A673 (cell line): ENCODE results near the gene PDE4B.

Source experiments
- EZH2 ChIP-seq: fragments of 200-600 bp; sonication (generic); IDR thresholded peaks from 2 replicates; pipeline ENCODE4 v1.6.1; 2017; ENCODE audit warnings: borderline replicate concordance, low read depth, mild to moderate bottlenecking, mixed read lengths, antibody characterized with exemption, low read length; ENCODE audit not compliant: poor library complexity, severe bottlenecking
- TF ChIP-seq, protein P1 (sequence below): fragments of 300-800, 200-600 bp; sonication (generic); conservative IDR thresholded peaks from 2 replicates; pipeline ENCODE4 v1.5.1; 2017; ENCODE audit warnings: low read depth, mild to moderate bottlenecking, antibody characterized with exemption, low read length, moderate library complexity, mixed read lengths

DNA sequence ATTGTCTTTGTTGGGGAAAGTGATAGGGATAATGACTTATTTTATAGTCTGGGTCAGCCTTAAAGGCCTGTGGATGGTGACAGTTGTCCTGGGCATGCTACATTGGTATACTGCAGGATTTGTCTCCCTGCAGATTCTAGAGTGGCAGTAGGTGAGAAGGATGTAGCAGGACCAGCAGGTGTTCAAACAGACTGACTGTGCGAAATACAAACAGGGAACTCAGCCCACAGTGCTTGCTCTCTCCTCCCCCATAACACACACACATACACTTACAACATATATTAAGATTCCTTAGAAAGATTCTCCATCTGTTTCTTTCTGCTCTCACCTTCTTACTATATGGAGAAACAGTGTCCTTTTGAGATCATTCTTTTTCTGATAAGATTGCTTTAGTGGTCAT lies 6.9 kb downstream of the PDE4B start:
- TF ChIP-seq, protein P1, sequence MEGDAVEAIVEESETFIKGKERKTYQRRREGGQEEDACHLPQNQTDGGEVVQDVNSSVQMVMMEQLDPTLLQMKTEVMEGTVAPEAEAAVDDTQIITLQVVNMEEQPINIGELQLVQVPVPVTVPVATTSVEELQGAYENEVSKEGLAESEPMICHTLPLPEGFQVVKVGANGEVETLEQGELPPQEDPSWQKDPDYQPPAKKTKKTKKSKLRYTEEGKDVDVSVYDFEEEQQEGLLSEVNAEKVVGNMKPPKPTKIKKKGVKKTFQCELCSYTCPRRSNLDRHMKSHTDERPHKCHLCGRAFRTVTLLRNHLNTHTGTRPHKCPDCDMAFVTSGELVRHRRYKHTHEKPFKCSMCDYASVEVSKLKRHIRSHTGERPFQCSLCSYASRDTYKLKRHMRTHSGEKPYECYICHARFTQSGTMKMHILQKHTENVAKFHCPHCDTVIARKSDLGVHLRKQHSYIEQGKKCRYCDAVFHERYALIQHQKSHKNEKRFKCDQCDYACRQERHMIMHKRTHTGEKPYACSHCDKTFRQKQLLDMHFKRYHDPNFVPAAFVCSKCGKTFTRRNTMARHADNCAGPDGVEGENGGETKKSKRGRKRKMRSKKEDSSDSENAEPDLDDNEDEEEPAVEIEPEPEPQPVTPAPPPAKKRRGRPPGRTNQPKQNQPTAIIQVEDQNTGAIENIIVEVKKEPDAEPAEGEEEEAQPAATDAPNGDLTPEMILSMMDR, result no peak
- no peak for TF ChIP-seq EZH2
